GM19463 (cell line): Measurements from ENCODE around the gene PKP2.

Experiments used
- ATAC-seq: cut with Tn5 transposase; IDR thresholded peaks from one replicate; pipeline ENCODE4 v1.9.1; 2021; ENCODE audit warnings: mild to moderate bottlenecking, moderate library complexity; ENCODE audit not compliant: unreplicated experiment

Gene PKP2

DNA sequence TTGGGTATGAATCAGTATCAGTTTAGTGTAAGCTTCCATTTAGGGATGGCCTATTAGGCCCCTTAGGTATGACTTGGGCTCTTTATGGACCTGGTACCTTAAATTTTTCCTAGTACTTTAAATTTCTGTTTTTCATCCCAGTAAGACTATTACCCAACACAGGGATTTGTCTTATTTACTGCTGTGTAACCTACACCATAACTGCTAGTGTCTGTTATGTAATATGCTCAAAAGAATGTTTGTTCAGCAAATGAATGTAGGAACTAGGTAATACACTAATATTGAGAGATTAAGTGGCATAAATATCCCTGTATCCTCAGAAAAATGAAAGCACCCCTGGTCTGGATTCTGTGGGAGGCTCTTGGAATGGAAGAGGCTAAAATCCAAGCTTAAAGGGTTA is 77.2 kb downstream of the PKP2 start:
- ATAC-seq = no peak

- no peak for ATAC-seq
Observed at GRCh38 chr12:32811686-32812392, 84.7 kb downstream of the PKP2 start.

GRCh38 chr12:32809846-32810245 is 86.7 kb downstream of the PKP2 start:
- ATAC-seq = no peak

GRCh38 chr12:32809196-32809595 is 87.4 kb downstream of the PKP2 start:
- no peak for ATAC-seq

- ATAC-seq = no peak
Observed at GRCh38 chr12:32804301-32804700, 92.3 kb downstream of the PKP2 start.

- ATAC-seq = no peak
Observed at GRCh38 chr12:32801269-32801980, 95.2 kb downstream of the PKP2 start.

GRCh38 chr12:32794281-32794680 is 102.3 kb downstream of the PKP2 start:
- ATAC-seq = no peak

DNA sequence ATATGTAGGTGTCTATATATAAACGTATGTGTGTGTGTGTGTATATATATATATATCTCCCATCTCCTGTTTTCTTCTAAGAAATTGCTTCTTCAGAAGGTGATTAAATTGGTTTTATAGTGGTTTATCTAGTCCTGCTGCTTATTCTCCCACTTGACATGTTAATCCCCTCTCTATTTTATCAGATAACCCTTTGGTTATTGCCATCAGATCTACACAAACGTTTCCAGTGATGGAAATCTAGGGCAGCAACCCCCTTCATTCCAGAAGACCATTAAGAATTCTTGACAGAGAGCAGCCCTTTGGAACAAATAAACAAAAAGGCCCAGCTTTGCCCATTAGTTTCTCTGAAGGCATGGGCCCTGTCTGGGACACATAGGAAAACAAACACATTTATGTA is 106.7 kb downstream of the PKP2 start:
- ATAC-seq = no peak

DNA sequence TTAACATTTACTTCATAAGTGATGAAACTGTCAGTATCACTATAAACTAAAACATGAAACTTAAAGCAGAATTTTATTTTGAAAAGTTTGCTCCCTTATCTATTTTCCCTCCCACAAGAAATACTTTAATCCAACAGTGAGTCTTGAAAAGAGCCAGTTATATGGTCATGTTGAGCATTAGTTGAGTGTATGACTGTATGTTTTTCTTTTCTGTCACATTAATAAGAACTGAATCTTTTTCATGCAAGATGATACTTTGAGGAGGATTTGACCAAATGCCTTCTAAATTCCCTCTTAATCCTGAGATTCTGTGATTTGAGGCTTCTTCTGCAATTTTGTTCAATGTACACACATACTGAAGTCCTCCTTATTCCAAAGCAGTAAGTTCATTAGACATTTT is 107.1 kb downstream of the PKP2 start:
- ATAC-seq = no peak

DNA sequence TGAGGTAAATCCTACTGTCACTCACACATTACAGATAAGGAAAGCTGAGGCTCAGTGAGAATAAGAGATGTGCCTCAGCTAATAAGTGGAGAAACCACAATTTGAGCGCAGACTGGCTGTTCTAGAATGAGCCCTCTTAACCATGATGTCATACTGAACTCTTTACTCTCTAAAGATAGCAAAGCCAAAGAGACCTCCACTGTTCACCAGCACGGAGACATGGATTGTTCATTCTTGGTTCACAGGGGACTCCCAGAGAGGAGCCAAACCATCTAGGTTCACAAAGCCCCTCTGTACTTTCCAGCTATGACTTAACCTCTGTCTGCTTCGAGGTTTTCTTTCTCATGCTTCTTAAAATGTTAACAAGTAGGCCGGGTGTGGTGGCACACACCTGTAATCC is 108.2 kb downstream of the PKP2 start:
- ATAC-seq = peak; percentile 42

DNA sequence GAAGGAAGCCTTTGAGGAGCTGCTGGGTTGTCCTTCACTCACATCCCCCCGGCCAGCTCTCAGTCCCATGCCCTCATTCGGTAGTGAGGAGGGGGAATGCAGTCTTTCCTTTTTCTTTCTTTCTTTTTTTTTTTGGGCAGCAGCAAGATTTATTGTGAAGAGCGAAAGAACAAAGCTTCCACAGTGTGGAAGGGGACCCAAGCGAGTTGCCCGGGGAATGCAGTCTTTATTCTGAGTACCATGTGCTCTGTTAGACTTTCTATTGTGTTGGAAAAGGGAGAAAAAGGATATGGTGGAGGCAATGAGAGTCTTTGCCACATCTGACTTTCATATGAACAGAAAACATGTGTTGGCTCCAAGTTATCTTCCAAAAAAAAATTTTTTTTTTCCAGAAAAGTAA is 111.0 kb downstream of the PKP2 start:
- no peak for ATAC-seq

DNA sequence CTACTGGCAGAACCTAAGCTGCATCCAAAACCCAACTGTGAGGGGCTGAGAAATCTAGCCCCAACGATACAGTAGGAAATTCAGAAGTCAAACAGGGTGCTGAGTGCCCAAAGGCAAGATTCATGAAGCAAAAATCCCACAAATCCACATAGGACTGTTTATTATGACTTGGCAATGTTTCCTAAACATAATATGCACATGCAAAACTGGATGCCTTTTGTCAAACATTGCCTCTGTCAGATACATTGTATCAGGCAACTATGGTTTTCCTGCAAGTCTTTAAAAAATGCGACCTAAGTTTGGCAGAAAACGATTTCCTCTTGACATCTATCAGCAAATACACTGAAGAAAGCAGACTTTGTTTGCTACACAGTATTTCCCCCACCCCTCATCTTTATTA is 113.5 kb downstream of the PKP2 start:
- no peak for ATAC-seq

DNA sequence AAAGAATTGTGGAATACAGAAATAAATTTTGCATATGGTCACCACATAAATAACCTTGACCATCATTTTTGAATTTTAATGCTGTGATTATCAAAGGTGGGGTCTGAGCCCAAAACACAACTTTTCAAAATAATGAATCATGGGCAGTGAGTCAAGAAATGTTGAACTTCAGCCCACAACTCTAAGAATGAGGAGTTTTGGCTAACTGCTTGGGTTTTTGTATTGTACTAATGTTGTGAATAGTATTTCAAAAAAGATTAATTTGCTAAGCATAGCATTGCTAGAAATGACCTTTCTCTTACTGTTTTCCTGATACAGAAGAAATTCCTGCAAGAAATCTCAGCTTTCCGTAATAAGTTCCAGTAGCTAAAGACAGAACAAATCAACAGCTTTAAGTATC is 116.5 kb downstream of the PKP2 start:
- no peak for ATAC-seq

- ATAC-seq = no peak
Observed at GRCh38 chr12:32777691-32778175, 118.8 kb downstream of the PKP2 start.

- ATAC-seq = peak; percentile 71
Observed at GRCh38 chr12:32777159-32777558, 119.4 kb downstream of the PKP2 start.

- ATAC-seq = no peak
Observed at GRCh38 chr12:32776258-32776657, 120.3 kb downstream of the PKP2 start.

DNA sequence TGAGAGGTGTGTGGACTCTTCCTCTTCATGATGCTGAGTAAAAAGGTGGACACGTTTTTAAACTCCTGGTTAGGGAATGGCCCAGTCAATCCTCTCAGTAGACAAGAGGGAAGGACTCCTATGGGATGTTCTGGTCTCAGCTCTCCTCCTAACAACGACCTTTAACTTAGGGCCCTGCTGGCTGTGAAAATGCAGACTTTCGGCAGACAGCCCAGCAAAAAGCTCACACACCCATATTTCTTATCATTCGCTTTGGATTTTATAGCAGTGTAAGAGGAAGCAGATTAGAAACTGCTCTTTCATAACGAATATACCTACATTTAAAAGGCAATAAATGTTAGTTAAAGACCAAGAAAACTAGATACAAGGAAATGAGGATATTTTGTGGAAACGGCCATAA is 122.9 kb downstream of the PKP2 start:
- ATAC-seq = no peak

- ATAC-seq = no peak
Observed at GRCh38 chr12:32770141-32770540, 126.4 kb downstream of the PKP2 start.

GRCh38 chr12:32768518-32768917 is 128.1 kb downstream of the PKP2 start:
- no peak for ATAC-seq

DNA sequence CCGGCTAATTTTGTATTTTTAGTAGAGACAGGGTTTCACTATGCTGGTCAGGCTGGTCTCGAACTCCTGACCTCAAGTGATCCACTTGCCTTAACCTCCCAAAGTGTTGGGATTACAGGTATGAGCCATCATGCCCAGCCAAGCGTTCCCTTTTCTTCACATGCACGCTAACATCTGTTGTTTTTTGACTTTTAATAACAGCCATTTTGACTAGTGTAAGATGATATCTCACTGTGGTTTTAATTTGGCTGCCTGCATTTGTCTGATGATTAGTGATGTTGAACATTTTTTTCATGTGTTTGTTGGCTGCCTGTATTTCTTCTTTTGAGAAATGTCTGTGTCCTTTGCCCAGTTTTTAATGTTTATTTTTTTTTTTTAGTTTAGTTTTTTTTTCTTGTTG is 130.7 kb downstream of the PKP2 start:
- ATAC-seq = no peak

DNA sequence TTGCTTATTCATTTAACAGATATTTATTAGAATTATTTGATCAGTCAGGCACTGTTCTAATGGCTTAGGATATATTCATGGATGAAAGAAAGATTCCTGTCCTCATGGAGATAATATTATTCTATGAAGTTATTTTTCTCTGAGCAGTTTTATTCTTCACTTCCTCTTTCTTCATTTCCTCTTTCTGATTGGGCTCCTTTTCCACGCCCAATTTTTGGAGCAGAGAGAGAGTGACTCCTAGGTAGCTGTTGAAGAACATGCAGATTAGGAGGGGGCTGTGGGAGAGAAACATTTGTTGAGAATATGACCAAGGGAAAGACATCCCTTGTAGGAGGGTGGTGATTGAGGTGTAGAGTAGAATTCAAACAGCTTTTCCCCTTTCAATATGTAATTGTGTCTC is 134.9 kb downstream of the PKP2 start:
- ATAC-seq = peak; percentile 56

- no peak for ATAC-seq
Observed at GRCh38 chr12:32757157-32757556, 139.4 kb downstream of the PKP2 start.
